K562 (cell line): ENCODE measurements around the gene PPP2R3B. TPM values are rescaled to one million over a fixed set of nuclear protein-coding genes. Genes with fewer than 3 reads are reported as not detected.

Experiments used
- ATAC-seq: fragments of 200-7000 bp; cut with Tn5 transposase; 3 replicates; pipeline ENCODE4 v1.9.1; 2020; ENCODE audit warnings: moderate library complexity
- BruUV-seq: library from RNA; stranded (reverse); fragments of 400-500 nt; replicated peaks from 2 replicates; lab custom pipeline; 2021; lab: Mats Ljungman, UMichigan
- CTCF ChIA-PET: fragments of 300-600 bp; formaldehyde crosslinking; extraction: SDS; loops from one replicate; lab custom pipeline; 2021; ENCODE audit warnings: low intra/inter-chr PET ratio; lab: Yijun Ruan, JAX
- POLR2A ChIA-PET: fragments of 300-600, 350-650 bp; sonication (Branson Sonifier 250); formaldehyde crosslinking; extraction: SDS; loops from one replicate; lab custom pipeline; 2021; ENCODE audit warnings: antibody characterized with exemption, inconsistent platforms; lab: Yijun Ruan, JAX
- DNase-seq, 4 experiments: peaks; one replicate each; pipeline versions ENCODE4 v3.0.0 to v3.0.0-alpha.2; 2011 to 2018; ENCODE audit warnings: low spot score in 3 of 4, mixed read lengths in 3 of 4; ENCODE audit errors: extremely low read depth in 1 of 4
- FAIRE-seq: peaks from 2 replicates; lab custom pipeline; 2011; peaks lifted over from hg19 to GRCh38; lab: Jason Lieb, UNC
- H2AFZ ChIP-seq: 2 replicates; pipeline ENCODE4 v1.6.0; 2011; ENCODE audit warnings: low read depth, low read length, control low read depth, inconsistent platforms
- H3K27ac ChIP-seq: fragments of 200-600 bp; 3 replicates; pipeline ENCODE4 v1.8.0; 2011; ENCODE audit warnings: low read depth, mild to moderate bottlenecking, control low read depth, inconsistent platforms, low read length, moderate library complexity, mixed read lengths; ENCODE audit errors: extremely low read depth
- H3K27me3 ChIP-seq, 2 experiments: fragments of 300-600 bp in 1 of 2; 2 replicates in 1 of 2; 3 replicates in 1 of 2; pipeline versions ENCODE4 v1.6.0 to v1.8.0; 2011; ENCODE audit warnings: inconsistent platforms in 2 of 2, low read length in 2 of 2, mild to moderate bottlenecking in 1 of 2, mixed read lengths in 1 of 2, moderate library complexity in 1 of 2; ENCODE audit not compliant: control insufficient read depth in 2 of 2, insufficient read depth in 2 of 2
- H3K36me3 ChIP-seq: fragments of 300-600 bp; 3 replicates; pipeline ENCODE4 v1.8.0; 2011; ENCODE audit warnings: mild to moderate bottlenecking, low read length, inconsistent platforms; ENCODE audit not compliant: control insufficient read depth, insufficient read depth
- H3K4me1 ChIP-seq, 2 experiments: fragments of 200-600 bp in 1 of 2; replicated peaks in 1 of 2; 2 replicates in 1 of 2; 3 replicates in 1 of 2; pipeline versions ENCODE4 v1.5.1 to v1.8.0; 2011; ENCODE audit warnings: inconsistent platforms in 2 of 2, low read length in 2 of 2, mild to moderate bottlenecking in 1 of 2, mixed read lengths in 1 of 2, moderate library complexity in 1 of 2; ENCODE audit not compliant: control insufficient read depth in 2 of 2, insufficient read depth in 2 of 2
- H3K4me2 ChIP-seq: 2 replicates; pipeline ENCODE4 v1.6.1; 2011; ENCODE audit warnings: low read length, control low read depth, inconsistent platforms, mixed read lengths; ENCODE audit not compliant: insufficient read depth
- H3K4me3 ChIP-seq: fragments of 200-600 bp; sonication (generic), shearing (Covaris generic); 2 replicates; pipeline ENCODE4 v1.5.1; 2016; ENCODE audit warnings: control low read depth, inconsistent platforms
- H3K79me2 ChIP-seq: fragments of 200-600 bp; 3 replicates; pipeline ENCODE4 v1.8.0; 2011; ENCODE audit warnings: low read length, inconsistent platforms; ENCODE audit not compliant: control insufficient read depth, insufficient read depth
- H3K9ac ChIP-seq, 2 experiments: 2 replicates each; pipeline versions ENCODE4 v1.6.0 to v1.6.1; 2011; ENCODE audit warnings: low read depth in 2 of 2, low read length in 2 of 2, control low read depth in 1 of 2, inconsistent platforms in 1 of 2, mild to moderate bottlenecking in 1 of 2, mixed read lengths in 1 of 2; ENCODE audit not compliant: insufficient read depth in 1 of 2
- H3K9me1 ChIP-seq: one replicate; pipeline ENCODE4 v1.6.0; 2011; ENCODE audit warnings: inconsistent platforms, mild to moderate bottlenecking, low read length, moderate library complexity; ENCODE audit not compliant: control insufficient read depth, insufficient read depth
- H3K9me3 ChIP-seq: replicated peaks from 2 replicates; pipeline ENCODE4 v1.5.1; 2011; ENCODE audit warnings: low read depth, low read length, inconsistent platforms; ENCODE audit not compliant: control insufficient read depth, insufficient read depth
- H4K20me1 ChIP-seq: replicated peaks from 2 replicates; pipeline ENCODE4 v1.6.1; 2011; ENCODE audit warnings: low read length, inconsistent platforms, mixed read lengths; ENCODE audit not compliant: control insufficient read depth, insufficient read depth
- ATF1 ChIP-seq, 2 experiments: fragments of 450-650 bp in 1 of 2; IDR thresholded peaks; 2 replicates each; pipeline ENCODE4 v1.6.1; 2016; ENCODE audit warnings: missing compliant biosample characterization in 1 of 2, missing genetic modification characterization in 1 of 2
- CHD1 ChIP-seq: fragments of 200-600 bp; sonication (generic); IDR thresholded peaks from one replicate; pipeline ENCODE4 v1.6.1; 2012; ENCODE audit warnings: mild to moderate bottlenecking, moderate library complexity, low read length, inconsistent platforms
- CXXC5 ChIP-seq: fragments of 250-450 bp; sonication (Bioruptor Pico); IDR thresholded peaks from 2 replicates; pipeline ENCODE4 v1.8.0; 2022; ENCODE audit warnings: inconsistent platforms, mild to moderate bottlenecking, moderate library complexity
- DEAF1 ChIP-seq: fragments of 450-650 bp; formaldehyde crosslinking; IDR thresholded peaks from 2 replicates; pipeline ENCODE4 v1.4.0; 2020; ENCODE audit warnings: mild to moderate bottlenecking, moderate library complexity
- ETS2 ChIP-seq: IDR thresholded peaks from 2 replicates; pipeline ENCODE4 v1.6.1; 2016; ENCODE audit warnings: borderline replicate concordance, missing genetic modification characterization, mild to moderate bottlenecking, moderate library complexity, missing compliant biosample characterization; ENCODE audit not compliant: poor library complexity, severe bottlenecking
- FOXA1 ChIP-seq: fragments of 450-650 bp; IDR thresholded peaks from 2 replicates; pipeline ENCODE4 v1.6.1; 2016; ENCODE audit warnings: mild to moderate bottlenecking, borderline replicate concordance
- GATAD2A ChIP-seq: fragments of 450-650 bp; IDR thresholded peaks from 2 replicates; pipeline ENCODE4 v1.6.1; 2017
- GATAD2B ChIP-seq: fragments of 450-650 bp; IDR thresholded peaks from 2 replicates; pipeline ENCODE4 v1.6.1; 2017; ENCODE audit warnings: mild to moderate bottlenecking, borderline replicate concordance
- HMBOX1 ChIP-seq: sonication (generic); IDR thresholded peaks from 2 replicates; pipeline ENCODE4 v1.6.1; 2016
- HMG20B ChIP-seq: fragments of 250-450 bp; sonication (Bioruptor Pico); IDR thresholded peaks from 2 replicates; pipeline ENCODE4 v1.5.0; 2021; ENCODE audit warnings: mild to moderate bottlenecking
- KLF16 ChIP-seq: IDR thresholded peaks from 2 replicates; pipeline ENCODE4 v1.6.1; 2016; ENCODE audit warnings: antibody characterized with exemption
- L3MBTL2 ChIP-seq: fragments of 450-650 bp; IDR thresholded peaks from 2 replicates; pipeline ENCODE4 v1.6.1; 2016; ENCODE audit warnings: mild to moderate bottlenecking, moderate library complexity
- MCM3 ChIP-seq: fragments of 450-650 bp; IDR thresholded peaks from 2 replicates; pipeline ENCODE4 v1.6.1; 2016
- PCBP2 ChIP-seq: fragments of 200-400 bp; formaldehyde crosslinking; IDR thresholded peaks from 2 replicates; pipeline ENCODE4 v1.6.1; 2018; ENCODE audit warnings: low read length, low read depth, mild to moderate bottlenecking, moderate library complexity; ENCODE audit not compliant: poor library complexity, severe bottlenecking
- SP1 ChIP-seq: sonication (generic); formaldehyde crosslinking; IDR thresholded peaks from 2 replicates; pipeline ENCODE4 v1.8.1; 2022; ENCODE audit warnings: mild to moderate bottlenecking, missing genetic modification reagents
- SREBF1 ChIP-seq: fragments of 150-350 bp; IDR thresholded peaks from 2 replicates; pipeline ENCODE4 v1.6.1; 2014; ENCODE audit warnings: antibody characterized with exemption, low read depth, low read length, borderline replicate concordance
- SRSF9 ChIP-seq: fragments of 200-400 bp; formaldehyde crosslinking; IDR thresholded peaks from 2 replicates; pipeline ENCODE4 v1.6.1; 2017; ENCODE audit warnings: low read depth, low read length, borderline replicate concordance
- ZNF253 ChIP-seq: fragments of 250-450 bp; sonication (Bioruptor Pico); conservative IDR thresholded peaks from 2 replicates; pipeline ENCODE4 v1.6.1; 2021; ENCODE audit warnings: mild to moderate bottlenecking
- ZNF277 ChIP-seq: fragments of 250-450 bp; sonication (Bioruptor Pico); IDR thresholded peaks from 2 replicates; pipeline ENCODE4 v1.8.0; 2022; ENCODE audit warnings: inconsistent platforms, mild to moderate bottlenecking, moderate library complexity, borderline replicate concordance
- ZNF77 ChIP-seq: fragments of 250-450 bp; sonication (Bioruptor Pico); IDR thresholded peaks from 2 replicates; pipeline ENCODE4 v1.5.0; 2020
- WGBS: fragments of 100-300 bp; shearing (Covaris generic); methylation state at CpG from one replicate; pipeline ENCODE4 v1.1.6; 2016; ENCODE audit warnings: low coverage, mixed read lengths; ENCODE audit not compliant: insufficient coverage; ENCODE audit errors: missing lambda C conversion rate; 5-methylcytosine and 5-hydroxymethylcytosine counted together
- in situ Hi-C: fragments of 300-500 bp; cut with MboI; formaldehyde crosslinking; loops from 4 replicates; pipeline ENCODE4 v1.15.0; 2018; ENCODE audit warnings: inconsistent platforms, mixed read lengths
- intact Hi-C: fragments of 100-400 bp; cut with micrococcal nuclease; formaldehyde crosslinking; loops from 2 replicates; pipeline ENCODE4 v1.14.2; 2022
- polyA plus RNA-seq, 8 experiments: library from polyadenylated mRNA; depleted of rRNA in 4 of 8; stranded (reverse) in 5 of 8; unstranded in 3 of 8; fragments of >200 nt; fragmentation: Nextera tagmentation in 2 of 8; fragmentation: Illumina TruSeq in 1 of 8; extraction: Ambion mirVana in 2 of 8; extraction: Trizol in 1 of 8; gene quantifications; 2 replicates each; pipeline versions ENCODE4 v1.2.1 to v1.2.3, GENCODE V29; 2011 to 2014; ENCODE audit warnings: inconsistent platforms in 1 of 8, missing spikeins in 1 of 8
- total RNA-seq, 7 experiments: library from RNA; depleted of rRNA in 6 of 7; stranded (reverse); fragments of >200 nt in 6 of 7; fragmentation: Illumina TruSeq in 2 of 7; extraction: Trizol in 2 of 7; gene quantifications; 2 replicates each; pipeline versions ENCODE4 v1.2.1 to v1.2.3, GENCODE V29; 2011 to 2021; ENCODE audit warnings: low replicate concordance in 1 of 7

PPP2R3B gene
- total and polyA plus RNA-seq, 9 of the 15 experiments (the other 6 are each of a cell fraction or from before 2014, with no cell fraction given): 0.04 to 18.2 (median 8.2) TPM; not detected in 1

GRCh38 chrX:384861-385260 is 1.8 kb downstream of the PPP2R3B start (continued):
- no peak for TF ChIP-seq ZNF277 (CRISPR knock-in tag)
- no peak for TF ChIP-seq FOXA1
- peak; percentile 14; the same call in 1 of the 2 replicates for TF ChIP-seq HMBOX1
- peak; percentile 59 for TF ChIP-seq KLF16
- TF ChIP-seq CXXC5: no peak
- no peak for TF ChIP-seq HMG20B (CRISPR knock-in tag)
- TF ChIP-seq ZNF77 (CRISPR knock-in tag): no peak
- TF ChIP-seq MCM3: no peak
- TF ChIP-seq, all 486 proteins: peak for 4

GRCh38 chrX:378443-378842 is 8.3 kb downstream of the PPP2R3B start:
- ChIA-PET POLR2A (no interaction called here), CTCF (no interaction called here)
- H3K9ac ChIP-seq: no peak overlapping the region
- H2AFZ ChIP-seq: no peak overlapping the region
- H3K27ac ChIP-seq: no peak overlapping the region
- peaks cover 0 to 8% of the 10 kb centered on the region in 2 experiments; a peak in 2 of 5 replicates for H3K4me1 ChIP-seq
- no peaks in the 10 kb centered on the region for H3K27me3 ChIP-seq
- H3K9me1 ChIP-seq: no peaks in the 10 kb centered on the region
- H3K4me3 ChIP-seq: no peak overlapping the region
- in situ Hi-C loops (no loop called here), intact Hi-C loops (no loop called here)
- BruUV-seq: no TSS peak
- no peak overlapping the region for H3K4me2 ChIP-seq
- no peaks in the 10 kb centered on the region for H4K20me1 ChIP-seq
- 58% methylated on average over 9 of the region's 13 CpGs for WGBS
- ATAC-seq: no peak
- H3K79me2 ChIP-seq: no peaks in the 10 kb centered on the region; the same call in 2 of the 3 replicates
- FAIRE-seq: no peak
- no peaks in the 10 kb centered on the region for H3K36me3 ChIP-seq
- H3K9me3 ChIP-seq: no peaks in the 10 kb centered on the region
- DNase-seq: no peak
- TF ChIP-seq ETS2 (tag) (no peak), PCBP2 (no peak), SRSF9 (no peak), ZNF253 (CRISPR knock-in tag) (no peak), GATAD2B (no peak), SREBF1 (no peak), GATAD2A (no peak), SP1 (CRISPR knock-in tag) (no peak), ATF1 (CRISPR knock-in tag; IDR thresholded peaks at IDR 0.05) (no peak), ATF1 (tag; IDR thresholded peaks at IDR 0.05) (no peak), L3MBTL2 (no peak), DEAF1 (no peak), CHD1 (no peak)
